ENCODE data around the gene MYO5A. TPM values are rescaled to one million over a fixed set of nuclear protein-coding genes. Genes with fewer than 3 reads are reported as not detected.
A peak's percentile ranks its signal among the peaks of the same experiment; 100 is the strongest.

Gene MYO5A
- total RNA-seq, 2 experiments from 2014 or later, result 22.5 TPM

GRCh38 chr15:52392008-52392687, 136.5 kb downstream of the MYO5A start:
- Mint-ChIP-seq H3K27ac (no peak overlapping the region), H3K4me1 (peaks cover 5% of the 10 kb centered on the region), H3K9me3 (ENCODE audit: low read depth) (no peaks in the 10 kb centered on the region), H3K36me3 (ENCODE audit: low read depth) (peaks cover 12% of the 10 kb centered on the region), H3K27me3 (no peaks in the 10 kb centered on the region), H3K4me3 (no peak overlapping the region)
- CTCF ChIA-PET, result interaction anchor here (1.1 kb wide), 1 partner anchor 13 kb away, joined by 4 read pairs; no protein-coding TSS in a partner anchor
- ATAC-seq (no peak), DNase-seq (no peak)
- POLR2A ChIA-PET, result no interaction called here
- intact Hi-C loops (cut with DNase I, micrococcal nuclease), result no loop called here

GRCh38 chr15:52391069-52391468, 137.6 kb downstream of the MYO5A start:
- Mint-ChIP-seq H3K9me3 (ENCODE audit: low read depth) (no peaks in the 10 kb centered on the region), H3K4me1 (peaks cover 5% of the 10 kb centered on the region), H3K36me3 (ENCODE audit: low read depth) (peaks cover 11% of the 10 kb centered on the region), H3K27ac (no peak overlapping the region), H3K27me3 (no peaks in the 10 kb centered on the region), H3K4me3 (no peak overlapping the region)
- intact Hi-C loops (cut with DNase I, micrococcal nuclease), result no loop called here
- ChIA-PET CTCF (no interaction called here), POLR2A (no interaction called here)
- DNase-seq, result no peak
- no peak for ATAC-seq

GRCh38 chr15:52385670-52386069, 143.0 kb downstream of the MYO5A start:
- Mint-ChIP-seq H3K4me3 (no peak overlapping the region), H3K36me3 (ENCODE audit: low read depth) (peaks cover 16% of the 10 kb centered on the region), H3K4me1 (peaks cover 15% of the 10 kb centered on the region), H3K27me3 (no peaks in the 10 kb centered on the region), H3K27ac (no peak overlapping the region), H3K9me3 (ENCODE audit: low read depth) (no peaks in the 10 kb centered on the region)
- intact Hi-C loops (cut with DNase I, micrococcal nuclease), result no loop called here
- ChIA-PET POLR2A (no interaction called here), CTCF (interaction anchor here (0.6 to 1.1 kb wide), 2 partner anchors 111 to 327 kb away, joined by 3 read pairs; no protein-coding TSS in a partner anchor)
- no peak for DNase-seq
- ATAC-seq, result no peak

- ATAC-seq (no peak), DNase-seq (no peak)
- intact Hi-C loops (cut with DNase I, micrococcal nuclease), result no loop called here
- Mint-ChIP-seq H3K4me3 (no peak overlapping the region), H3K27ac (peak overlapping the region; percentile 45), H3K27me3 (no peaks in the 10 kb centered on the region), H3K9me3 (ENCODE audit: low read depth) (no peaks in the 10 kb centered on the region), H3K36me3 (ENCODE audit: low read depth) (peaks cover 23% of the 10 kb centered on the region), H3K4me1 (peaks cover 28% of the 10 kb centered on the region)
- ChIA-PET POLR2A (interaction anchor here (0.5 kb wide), 1 partner anchor 52 kb away, joined by 7 read pairs; no protein-coding TSS in a partner anchor), CTCF (interaction anchor here (0.6 kb wide), 1 partner anchor 97 kb away, joined by 3 read pairs; no protein-coding TSS in a partner anchor)
Measured at GRCh38 chr15:52383100-52383588, 145.5 kb downstream of the MYO5A start.

- Mint-ChIP-seq H3K36me3 (ENCODE audit: low read depth) (peaks cover 24% of the 10 kb centered on the region), H3K27me3 (no peaks in the 10 kb centered on the region), H3K9me3 (ENCODE audit: low read depth) (no peaks in the 10 kb centered on the region), H3K4me1 (peaks cover 28% of the 10 kb centered on the region), H3K27ac (peak overlapping the region; percentile 45), H3K4me3 (no peak overlapping the region)
- intact Hi-C loops (cut with DNase I, micrococcal nuclease), result no loop called here
- no peak for DNase-seq
- ATAC-seq, result no peak
- ChIA-PET POLR2A (no interaction called here), CTCF (interaction anchor here (0.6 kb wide), 1 partner anchor 97 kb away, joined by 3 read pairs; no protein-coding TSS in a partner anchor)
Measured at GRCh38 chr15:52382647-52383046, 146.0 kb downstream of the MYO5A start.

GRCh38 chr15:52379395-52380106, 149.1 kb downstream of the MYO5A start:
- Mint-ChIP-seq H3K27me3 (no peaks in the 10 kb centered on the region), H3K36me3 (ENCODE audit: low read depth) (peaks cover 43% of the 10 kb centered on the region), H3K9me3 (ENCODE audit: low read depth) (no peaks in the 10 kb centered on the region), H3K4me1 (peaks cover 28% of the 10 kb centered on the region), H3K27ac (peak overlapping the region; percentile 81), H3K4me3 (peak overlapping the region; percentile 16)
- ChIA-PET POLR2A (interaction anchor here (0.6 kb wide), 2 partner anchors 36 to 227 kb away, joined by 3 read pairs; no protein-coding TSS in a partner anchor), CTCF (interaction anchor here (0.6 to 1.6 kb wide), 6 partner anchors 10 to 121 kb away, joined by 3 to 6 read pairs (median 4); no protein-coding TSS in a partner anchor)
- ATAC-seq (peak; percentile 74), DNase-seq (peak; percentile 28)
- intact Hi-C loops (cut with DNase I, micrococcal nuclease), result no loop called here

GRCh38 chr15:52378746-52379394, 149.8 kb downstream of the MYO5A start:
- no peaks in the 10 kb centered on the region for H3K27me3 Mint-ChIP-seq
- ATAC-seq, result peak; percentile 80

GRCh38 chr15:52370010-52370409, 158.7 kb downstream of the MYO5A start:
- no peaks in the 10 kb centered on the region for H3K27me3 Mint-ChIP-seq
- ATAC-seq, result no peak
- H3K4me3 Mint-ChIP-seq, result no peak overlapping the region
- H3K27ac Mint-ChIP-seq, result no peak overlapping the region
- ChIA-PET POLR2A (interaction anchor here (1.2 kb wide), 1 partner anchor 199 kb away, joined by 3 read pairs; the partner anchor contains the start of gene ARPP19), CTCF (interaction anchor here (0.6 kb wide), 1 partner anchor 9 kb away, joined by 4 read pairs; no protein-coding TSS in a partner anchor)
- peaks cover 23% of the 10 kb centered on the region for H3K36me3 Mint-ChIP-seq (ENCODE audit: low read depth)
- intact Hi-C loops (cut with DNase I, micrococcal nuclease), result no loop called here
- no peaks in the 10 kb centered on the region for H3K4me1 Mint-ChIP-seq
- DNase-seq, result no peak
- H3K9me3 Mint-ChIP-seq (ENCODE audit: low read depth), result no peaks in the 10 kb centered on the region

More at GRCh38 chr15:52378746-52379394, 149.8 kb downstream of the MYO5A start:
- DNase-seq, result peak; percentile 22
- Mint-ChIP-seq H3K4me3 (peak overlapping the region; percentile 16), H3K4me1 (peaks cover 27% of the 10 kb centered on the region), H3K9me3 (ENCODE audit: low read depth) (no peaks in the 10 kb centered on the region), H3K36me3 (ENCODE audit: low read depth) (peaks cover 44% of the 10 kb centered on the region), H3K27ac (peak overlapping the region; percentile 81)
- ChIA-PET CTCF (interaction anchor here (0.6 to 1.6 kb wide), 6 partner anchors 9 to 120 kb away, joined by 3 to 6 read pairs (median 4); no protein-coding TSS in a partner anchor), POLR2A (interaction anchor here (0.6 kb wide), 1 partner anchor 227 kb away, joined by 3 read pairs; no protein-coding TSS in a partner anchor)
- intact Hi-C loops (cut with DNase I, micrococcal nuclease), result no loop called here

- intact Hi-C loops (cut with DNase I, micrococcal nuclease), result no loop called here
- H3K27ac Mint-ChIP-seq, result no peak overlapping the region
- H3K36me3 Mint-ChIP-seq (ENCODE audit: low read depth), result peaks cover 20% of the 10 kb centered on the region
- ChIA-PET CTCF (interaction anchor here (0.6 to 0.8 kb wide), 2 partner anchors 10 to 655 kb away, joined by 3 to 4 read pairs; no protein-coding TSS in a partner anchor), POLR2A (no interaction called here)
- no peaks in the 10 kb centered on the region for H3K9me3 Mint-ChIP-seq (ENCODE audit: low read depth)
- H3K4me1 Mint-ChIP-seq, result no peaks in the 10 kb centered on the region
- H3K27me3 Mint-ChIP-seq, result no peaks in the 10 kb centered on the region
- ATAC-seq, result no peak
- H3K4me3 Mint-ChIP-seq, result no peak overlapping the region
- DNase-seq, result no peak
Measured at GRCh38 chr15:52369455-52369854, 159.2 kb downstream of the MYO5A start.

- Mint-ChIP-seq H3K27me3 (no peaks in the 10 kb centered on the region), H3K4me3 (no peak overlapping the region), H3K27ac (no peak overlapping the region), H3K9me3 (ENCODE audit: low read depth) (no peaks in the 10 kb centered on the region), H3K4me1 (no peaks in the 10 kb centered on the region), H3K36me3 (ENCODE audit: low read depth) (peaks cover 18% of the 10 kb centered on the region)
- ChIA-PET POLR2A (no interaction called here), CTCF (interaction anchor here (0.8 kb wide), 1 partner anchor 654 kb away, joined by 3 read pairs; no protein-coding TSS in a partner anchor)
- ATAC-seq (no peak), DNase-seq (no peak)
- intact Hi-C loops (cut with DNase I, micrococcal nuclease), result no loop called here
Measured at GRCh38 chr15:52369030-52369429, 159.7 kb downstream of the MYO5A start.

GRCh38 chr15:52368402-52368801, 160.3 kb downstream of the MYO5A start:
- Mint-ChIP-seq H3K4me1 (no peaks in the 10 kb centered on the region), H3K27me3 (no peaks in the 10 kb centered on the region), H3K4me3 (no peak overlapping the region), H3K9me3 (ENCODE audit: low read depth) (no peaks in the 10 kb centered on the region), H3K36me3 (ENCODE audit: low read depth) (peaks cover 20% of the 10 kb centered on the region), H3K27ac (peak overlapping the region; percentile 5)
- intact Hi-C loops (cut with DNase I, micrococcal nuclease), result no loop called here
- ChIA-PET POLR2A (no interaction called here), CTCF (interaction anchor here (0.6 to 1.0 kb wide), 4 partner anchors 106 to 654 kb away, joined by 3 read pairs; no protein-coding TSS in a partner anchor)
- DNase-seq (no peak), ATAC-seq (no peak)
